SK-MEL-5 (cell line): ENCODE data around the gene HBE1. TPM values are rescaled to one million over a fixed set of nuclear protein-coding genes. Genes with fewer than 3 reads are reported as not detected.
A peak's percentile ranks its signal among the peaks of the same experiment; 100 is the strongest.

ENCODE experiments used
- DNase-seq: peaks from one replicate; pipeline ENCODE4 v3.0.0-alpha.2; 2016; ENCODE audit warnings: low read depth, low spot score
- in situ Hi-C: cut with HindIII; loops from 2 replicates; pipeline ENCODE4 v1.10.0; 2016; ENCODE audit warnings: low sequenced_read_pairs, high pct_unique_total_duplicates, low pct_unique_long_range_greater_than_20kb
- total RNA-seq: library from RNA; depleted of rRNA; stranded (reverse); fragments of >200 nt; shearing (Covaris generic); gene quantifications from 2 replicates; pipeline ENCODE4 v1.2.3, GENCODE V29; 2014

Gene HBE1
- total RNA-seq, 1 experiment from 2014 or later: 22.2 TPM

- in situ Hi-C loops: no loop called here
- no peak for DNase-seq
Observed at GRCh38 chr11:5288108-5288905, 18.6 kb upstream of the HBE1 start.

GRCh38 chr11:5286901-5287300 is 17.2 kb upstream of the HBE1 start:
- in situ Hi-C loops: no loop called here

GRCh38 chr11:5286351-5286750 is 16.6 kb upstream of the HBE1 start:
- DNase-seq: no peak
- in situ Hi-C loops: no loop called here

More at GRCh38 chr11:5286901-5287300, 17.2 kb upstream of the HBE1 start:
- DNase-seq: no peak

GRCh38 chr11:5285703-5286340 is 16.1 kb upstream of the HBE1 start:
- DNase-seq: no peak
- in situ Hi-C loops: no loop called here

GRCh38 chr11:5284637-5285036 is 14.9 kb upstream of the HBE1 start:
- in situ Hi-C loops: no loop called here
- DNase-seq: no peak

- DNase-seq: no peak
- in situ Hi-C loops: no loop called here
Observed at GRCh38 chr11:5283882-5284281, 14.1 kb upstream of the HBE1 start.

- in situ Hi-C loops: no loop called here
- DNase-seq: no peak
Observed at GRCh38 chr11:5283086-5283485, 13.3 kb upstream of the HBE1 start.

- in situ Hi-C loops: no loop called here
- no peak for DNase-seq
Observed at GRCh38 chr11:5282628-5283027, 12.9 kb upstream of the HBE1 start.

- DNase-seq: no peak
- in situ Hi-C loops: no loop called here
Observed at GRCh38 chr11:5281596-5281995, 11.9 kb upstream of the HBE1 start.

- in situ Hi-C loops: no loop called here
- DNase-seq: peak; percentile 42
Observed at GRCh38 chr11:5280582-5281102, 10.9 kb upstream of the HBE1 start.

- no peak for DNase-seq
- in situ Hi-C loops: no loop called here
Observed at GRCh38 chr11:5279471-5280090, 9.8 kb upstream of the HBE1 start.

GRCh38 chr11:5277807-5278382 is 8.2 kb upstream of the HBE1 start:
- DNase-seq: no peak
- in situ Hi-C loops: no loop called here

- in situ Hi-C loops: no loop called here
- no peak for DNase-seq
Observed at GRCh38 chr11:5276697-5277096, 7.0 kb upstream of the HBE1 start.

GRCh38 chr11:5275369-5276110 is 5.8 kb upstream of the HBE1 start:
- in situ Hi-C loops: no loop called here
- DNase-seq: no peak

- in situ Hi-C loops: no loop called here
- no peak for DNase-seq
Observed at GRCh38 chr11:5274395-5274794, 4.7 kb upstream of the HBE1 start.

- DNase-seq: no peak
- in situ Hi-C loops: no loop called here
Observed at GRCh38 chr11:5272395-5273017, 2.8 kb upstream of the HBE1 start.

GRCh38 chr11:5267033-5267563 is 2.6 kb downstream of the HBE1 start:
- in situ Hi-C loops: no loop called here

More at GRCh38 chr11:5267033-5267563, 2.6 kb downstream of the HBE1 start:
- DNase-seq: no peak
